ENCODE measurements around the gene SPAG17. TPM values are rescaled to one million over a fixed set of nuclear protein-coding genes. Genes with fewer than 3 reads are reported as not detected.

SPAG17 gene
- polyA plus RNA-seq, 1 experiment = not detected

- POLR2A ChIA-PET = no interaction called here
- H3K9me3 ChIP-seq (ENCODE audit: control insufficient read depth, insufficient read depth, low read length) = no peaks in the 10 kb centered on the region
- CTCF ChIA-PET = no interaction called here
- H3K27ac ChIP-seq (ENCODE audit: low read depth, low read length) = no peak overlapping the region
- TF ChIP-seq, protein P1, sequence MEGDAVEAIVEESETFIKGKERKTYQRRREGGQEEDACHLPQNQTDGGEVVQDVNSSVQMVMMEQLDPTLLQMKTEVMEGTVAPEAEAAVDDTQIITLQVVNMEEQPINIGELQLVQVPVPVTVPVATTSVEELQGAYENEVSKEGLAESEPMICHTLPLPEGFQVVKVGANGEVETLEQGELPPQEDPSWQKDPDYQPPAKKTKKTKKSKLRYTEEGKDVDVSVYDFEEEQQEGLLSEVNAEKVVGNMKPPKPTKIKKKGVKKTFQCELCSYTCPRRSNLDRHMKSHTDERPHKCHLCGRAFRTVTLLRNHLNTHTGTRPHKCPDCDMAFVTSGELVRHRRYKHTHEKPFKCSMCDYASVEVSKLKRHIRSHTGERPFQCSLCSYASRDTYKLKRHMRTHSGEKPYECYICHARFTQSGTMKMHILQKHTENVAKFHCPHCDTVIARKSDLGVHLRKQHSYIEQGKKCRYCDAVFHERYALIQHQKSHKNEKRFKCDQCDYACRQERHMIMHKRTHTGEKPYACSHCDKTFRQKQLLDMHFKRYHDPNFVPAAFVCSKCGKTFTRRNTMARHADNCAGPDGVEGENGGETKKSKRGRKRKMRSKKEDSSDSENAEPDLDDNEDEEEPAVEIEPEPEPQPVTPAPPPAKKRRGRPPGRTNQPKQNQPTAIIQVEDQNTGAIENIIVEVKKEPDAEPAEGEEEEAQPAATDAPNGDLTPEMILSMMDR (IDR thresholded peaks at IDR 0.05; ENCODE audit: low read depth, low read length) = no peak
- no peak overlapping the region for H3K4me3 ChIP-seq (ENCODE audit: low read depth, low read length)
- H3K27me3 ChIP-seq (ENCODE audit: control insufficient read depth, insufficient read depth, low read length) = no peaks in the 10 kb centered on the region
- DNase-seq (ENCODE audit: low read depth, low spot score) = no peak
Observed at GRCh38 chr1:118214866-118215265, 29.8 kb upstream of the SPAG17 start.

DNA sequence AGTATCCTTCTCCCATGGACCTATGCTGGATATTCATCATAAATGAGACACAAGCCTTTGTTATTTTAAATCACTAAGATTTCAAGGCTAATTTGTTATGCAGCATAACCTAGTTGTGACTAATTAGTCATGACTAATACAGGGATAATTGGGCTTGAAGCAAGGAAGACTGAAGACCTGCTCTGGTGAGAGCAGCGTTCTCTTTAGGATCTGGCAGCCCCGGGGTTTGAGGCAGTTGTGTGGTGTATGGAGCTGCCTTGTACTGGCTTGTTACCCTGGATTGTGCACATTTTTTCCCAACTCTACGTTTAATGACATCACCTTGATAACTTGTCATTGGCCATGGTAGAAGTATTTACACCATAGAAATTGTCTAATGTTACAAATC lies 25.7 kb upstream of the SPAG17 start:
- CTCF ChIA-PET = interaction anchor here (0.6 kb wide), 1 partner anchor 24 kb away, joined by 3 read pairs; no protein-coding TSS in a partner anchor
- TF ChIP-seq, protein P1 (IDR thresholded peaks at IDR 0.05; ENCODE audit: low read depth, low read length) = no peak
- no peak overlapping the region for H3K27ac ChIP-seq (ENCODE audit: low read depth, low read length)
- no peaks in the 10 kb centered on the region for H3K27me3 ChIP-seq (ENCODE audit: control insufficient read depth, insufficient read depth, low read length)
- POLR2A ChIA-PET = no interaction called here
- no peaks in the 10 kb centered on the region for H3K9me3 ChIP-seq (ENCODE audit: control insufficient read depth, insufficient read depth, low read length)
- no peak overlapping the region for H3K4me3 ChIP-seq (ENCODE audit: low read depth, low read length)
- DNase-seq (ENCODE audit: low read depth, low spot score) = no peak

DNA sequence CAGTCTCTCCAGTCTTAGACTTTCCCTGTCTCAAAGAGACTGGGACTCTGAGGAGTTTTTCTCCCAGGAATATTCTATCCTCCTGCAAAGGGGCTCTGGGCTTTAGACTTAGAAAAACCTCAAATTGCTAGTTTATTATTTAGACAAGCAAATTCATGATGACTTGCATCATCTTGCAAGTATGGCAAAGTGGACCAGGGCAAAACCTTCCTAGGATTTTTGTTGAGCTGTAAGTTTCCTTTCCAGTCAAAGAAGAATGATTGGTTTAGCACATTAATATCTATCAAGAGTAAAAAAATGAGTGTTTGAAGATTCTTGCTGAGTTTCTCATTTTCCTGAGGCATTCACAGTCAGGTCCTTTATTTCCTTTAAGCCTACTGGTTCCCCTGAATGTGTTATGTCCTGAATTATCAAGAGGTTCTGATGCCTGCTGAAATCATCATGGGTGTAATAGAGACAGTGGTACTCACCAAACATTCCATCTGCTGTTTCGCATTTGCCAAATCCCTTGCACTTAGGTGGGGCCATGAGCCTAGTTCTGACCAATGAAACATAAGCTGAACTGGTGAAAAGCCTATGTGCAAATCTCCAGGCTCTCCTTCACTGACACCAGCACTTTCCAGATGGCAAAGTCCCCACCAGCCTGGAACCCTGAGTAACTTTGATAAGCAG lies 25.2 kb upstream of the SPAG17 start:
- ChIA-PET POLR2A (no interaction called here), CTCF (interaction anchor here (0.6 kb wide), 2 partner anchors 23 to 600 kb away, joined by 3 read pairs; no protein-coding TSS in a partner anchor)
- H3K27ac ChIP-seq (ENCODE audit: low read depth, low read length) = no peak overlapping the region
- H3K4me3 ChIP-seq (ENCODE audit: low read depth, low read length) = no peak overlapping the region
- H3K9me3 ChIP-seq (ENCODE audit: control insufficient read depth, insufficient read depth, low read length) = no peaks in the 10 kb centered on the region
- H3K27me3 ChIP-seq (ENCODE audit: control insufficient read depth, insufficient read depth, low read length) = no peaks in the 10 kb centered on the region
- DNase-seq (ENCODE audit: low read depth, low spot score) = no peak
- TF ChIP-seq, protein P1 (IDR thresholded peaks at IDR 0.05; ENCODE audit: low read depth, low read length) = no peak

DNA sequence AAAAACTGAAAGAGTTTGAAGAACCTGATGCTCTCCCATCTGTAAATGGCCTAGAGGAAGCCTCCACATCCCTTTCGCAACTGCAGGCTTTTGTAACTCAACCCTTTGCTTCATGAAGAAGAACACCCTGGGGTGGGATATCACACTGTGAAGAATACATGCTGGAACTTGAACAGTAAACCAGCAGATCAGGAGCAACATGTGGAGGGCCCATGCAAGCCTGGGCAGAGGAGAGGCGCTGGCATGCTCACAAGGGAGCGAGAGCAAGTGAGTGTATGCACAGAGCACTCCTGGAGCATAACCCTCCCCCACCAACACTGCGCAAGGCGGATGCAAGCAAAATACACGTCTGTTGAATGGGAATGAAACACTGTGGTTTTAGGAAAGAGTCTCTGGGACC lies 24.6 kb upstream of the SPAG17 start:
- Histone ChIP-seq H3K27ac (ENCODE audit: low read depth, low read length) (no peak overlapping the region), H3K9me3 (ENCODE audit: control insufficient read depth, insufficient read depth, low read length) (no peaks in the 10 kb centered on the region), H3K4me3 (ENCODE audit: low read depth, low read length) (no peak overlapping the region), H3K27me3 (ENCODE audit: control insufficient read depth, insufficient read depth, low read length) (no peaks in the 10 kb centered on the region)
- ChIA-PET POLR2A (no interaction called here), CTCF (interaction anchor here (0.6 kb wide), 1 partner anchor 600 kb away, joined by 3 read pairs; no protein-coding TSS in a partner anchor)
- TF ChIP-seq, protein P1 (IDR thresholded peaks at IDR 0.05; ENCODE audit: low read depth, low read length) = no peak
- no peak for DNase-seq (ENCODE audit: low read depth, low spot score)

DNA sequence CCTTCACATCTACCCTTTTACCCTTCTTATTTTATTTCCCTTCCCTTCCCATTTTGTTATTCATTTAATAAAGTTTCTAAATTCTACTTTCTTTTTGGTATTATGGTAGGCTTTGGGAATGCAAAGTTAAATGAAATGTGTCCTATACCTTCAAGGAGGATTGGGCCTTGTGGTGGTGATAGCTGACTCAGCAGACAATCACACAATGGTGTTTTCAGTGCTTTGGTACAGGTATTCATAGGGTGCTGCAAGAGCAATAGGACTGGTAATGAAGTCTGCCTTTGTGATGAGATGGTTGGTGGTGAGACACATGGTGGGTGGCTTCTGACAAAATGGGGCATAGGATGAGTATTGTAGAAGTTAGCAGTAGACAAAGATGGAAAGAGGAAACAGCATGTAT lies 21.9 kb upstream of the SPAG17 start:
- ChIA-PET CTCF (no interaction called here), POLR2A (no interaction called here)
- H3K27ac ChIP-seq (ENCODE audit: low read depth, low read length) = no peak overlapping the region
- no peak for DNase-seq (ENCODE audit: low read depth, low spot score)
- H3K9me3 ChIP-seq (ENCODE audit: control insufficient read depth, insufficient read depth, low read length) = no peaks in the 10 kb centered on the region
- TF ChIP-seq, protein P1 (IDR thresholded peaks at IDR 0.05; ENCODE audit: low read depth, low read length) = no peak
- no peaks in the 10 kb centered on the region for H3K27me3 ChIP-seq (ENCODE audit: control insufficient read depth, insufficient read depth, low read length)
- no peak overlapping the region for H3K4me3 ChIP-seq (ENCODE audit: low read depth, low read length)

Data from AG04450 (cell line).